CD14-positive monocyte (primary cell): Measurements from ENCODE around the gene FRS2. TPM values are rescaled to one million over a fixed set of nuclear protein-coding genes. Genes with fewer than 3 reads are reported as not detected.

Source experiments
- DNase-seq, 3 donors: peaks; one replicate each; pipeline ENCODE4 v3.0.0-alpha.2; 2011 to 2022
- H2AFZ ChIP-seq: 2 replicates; pipeline ENCODE4 v1.6.0; 2012; ENCODE audit warnings: mild to moderate bottlenecking, low read depth, low read length, inconsistent platforms; ENCODE audit not compliant: insufficient read depth, poor library complexity, severe bottlenecking
- H3K27ac ChIP-seq, 2 donors: 1 replicate in 1 of 2; 2 replicates in 1 of 2; pipeline ENCODE4 v1.5.1; 2012 to 2013; ENCODE audit warnings: low read length in 2 of 2, control low read depth in 1 of 2, inconsistent platforms in 1 of 2, low read depth in 1 of 2, mild to moderate bottlenecking in 1 of 2
- H3K27me3 ChIP-seq, 2 donors: one replicate each; pipeline versions ENCODE4 v1.6.0 to v1.6.1; 2011 to 2013; ENCODE audit warnings: low read length in 2 of 2; ENCODE audit not compliant: control insufficient read depth in 2 of 2, insufficient read depth in 2 of 2
- H3K36me3 ChIP-seq, 2 donors: replicated peaks in 1 of 2; 1 replicate in 1 of 2; 2 replicates in 1 of 2; pipeline versions ENCODE4 v1.5.1 to v1.6.1; 2012 to 2013; ENCODE audit warnings: low read length in 2 of 2, control low read depth in 1 of 2, inconsistent platforms in 1 of 2, mild to moderate bottlenecking in 1 of 2; ENCODE audit not compliant: insufficient read depth in 2 of 2, control insufficient read depth in 1 of 2
- H3K4me1 ChIP-seq, 2 donors: 1 replicate in 1 of 2; 2 replicates in 1 of 2; pipeline versions ENCODE4 v1.5.1 to v1.6.1; 2012 to 2013; ENCODE audit warnings: low read length in 2 of 2, control low read depth in 1 of 2, inconsistent platforms in 1 of 2, mild to moderate bottlenecking in 1 of 2, moderate library complexity in 1 of 2; ENCODE audit not compliant: insufficient read depth in 2 of 2, control insufficient read depth in 1 of 2
- H3K4me2 ChIP-seq: replicated peaks from 2 replicates; pipeline ENCODE3; 2012; ENCODE audit warnings: low read length, moderate library complexity, mild to moderate bottlenecking; ENCODE audit not compliant: poor library complexity, severe bottlenecking; ENCODE audit errors: extremely low read depth
- H3K4me3 ChIP-seq, 3 experiments: fragments of 200-600 bp in 1 of 3; sonication (generic) in 1 of 3; replicated peaks in 1 of 3; 1 replicate in 2 of 3; 2 replicates in 1 of 3; pipeline ENCODE4 v1.5.1; 2011 to 2013; ENCODE audit warnings: low read length in 3 of 3, mild to moderate bottlenecking in 3 of 3, control low read depth in 2 of 3, low read depth in 2 of 3, inconsistent platforms in 1 of 3, moderate library complexity in 1 of 3
- H3K79me2 ChIP-seq: 2 replicates; pipeline ENCODE4 v1.6.0; 2012; ENCODE audit warnings: mild to moderate bottlenecking, control low read depth, inconsistent platforms, low read length, moderate library complexity; ENCODE audit not compliant: insufficient read depth
- H3K9ac ChIP-seq: 2 replicates; pipeline ENCODE4 v1.6.0; 2017; ENCODE audit warnings: low read length, mild to moderate bottlenecking; ENCODE audit not compliant: insufficient read depth, poor library complexity, severe bottlenecking
- H3K9me3 ChIP-seq, 2 donors: replicated peaks in 1 of 2; 1 replicate in 1 of 2; 2 replicates in 1 of 2; pipeline versions ENCODE4 v1.5.1 to v1.6.1; 2012 to 2013; ENCODE audit warnings: low read length in 2 of 2, control low read depth in 1 of 2; ENCODE audit not compliant: control insufficient read depth in 1 of 2, insufficient read depth in 1 of 2
- H4K20me1 ChIP-seq: 2 replicates; pipeline ENCODE4 v1.6.0; 2012; ENCODE audit warnings: mild to moderate bottlenecking, low read length, control low read depth, moderate library complexity; ENCODE audit not compliant: insufficient read depth
- H3K27ac Mint-ChIP-seq, 7 donors: one replicate each; pipeline ENCODE4 v1.8.0; 2020; ENCODE audit warnings: mild to moderate bottlenecking in 7 of 7, mixed read lengths in 7 of 7, moderate library complexity in 6 of 7, inconsistent platforms in 2 of 7
- H3K27me3 Mint-ChIP-seq, 3 donors: one replicate each; pipeline ENCODE4 v1.8.0; 2021 to 2022; ENCODE audit warnings: low read depth in 3 of 3, mild to moderate bottlenecking in 3 of 3, mixed read lengths in 3 of 3, moderate library complexity in 3 of 3, inconsistent platforms in 1 of 3
- H3K36me3 Mint-ChIP-seq, 2 donors: one replicate each; pipeline ENCODE4 v1.8.0; 2020; ENCODE audit warnings: mixed read lengths in 2 of 2, inconsistent platforms in 1 of 2, mild to moderate bottlenecking in 1 of 2
- H3K4me1 Mint-ChIP-seq: one replicate; pipeline ENCODE4 v1.8.0; 2020; ENCODE audit warnings: mild to moderate bottlenecking, mixed read lengths
- H3K4me3 Mint-ChIP-seq, 2 donors: one replicate each; pipeline ENCODE4 v1.8.0; 2020; ENCODE audit warnings: mild to moderate bottlenecking in 2 of 2, mixed read lengths in 2 of 2, moderate library complexity in 1 of 2
- H3K9me3 Mint-ChIP-seq, 7 donors: one replicate each; pipeline ENCODE4 v1.8.0; 2020 to 2022; ENCODE audit warnings: mixed read lengths in 7 of 7, mild to moderate bottlenecking in 6 of 7, moderate library complexity in 6 of 7, inconsistent platforms in 2 of 7
- CTCF ChIP-seq: fragments of 200-600 bp; IDR thresholded peaks from one replicate; pipeline ENCODE4 v1.8.0; 2022; ENCODE audit warnings: antibody characterized with exemption, mild to moderate bottlenecking
- WGBS: methylation state at CpG from one replicate; pipeline ENCODE4 v1.1.5; 2013; ENCODE audit warnings: missing lambda C conversion rate; ENCODE audit not compliant: insufficient coverage; 5-methylcytosine and 5-hydroxymethylcytosine counted together
- intact Hi-C, 2 donors: fragments of 100-400 bp; cut with micrococcal nuclease; formaldehyde crosslinking; loops; one replicate each; pipeline versions ENCODE4 v1.15.0 to v1.15.1; 2023
- polyA plus RNA-seq, 3 donors: library from polyadenylated mRNA; depleted of rRNA in 1 of 3; unstranded in 2 of 3; stranded (reverse) in 1 of 3; fragments of 300-500 nt in 2 of 3; fragments of >200 nt in 1 of 3; fragmentation: Illumina TruSeq in 2 of 3; gene quantifications; 1 replicate in 2 of 3; 2 replicates in 1 of 3; pipeline ENCODE4 v1.2.3, GENCODE V29; 2012 to 2021

Gene FRS2
- polyA plus RNA-seq, 3 donors: 6.8 to 13.6 (median 13.0) TPM

GRCh38 chr12:69468237-69469026 is 1.8 kb upstream of the FRS2 start:
- H3K27ac Mint-ChIP-seq: peak overlapping the region in 2 of 7 donors; percentile 15 to 61
- H3K79me2 ChIP-seq: peaks cover 34% of the 10 kb centered on the region
- peaks cover 27 to 41% of the 10 kb centered on the region in 2 donors for H3K4me1 ChIP-seq
- H3K27me3 Mint-ChIP-seq: no peaks in the 10 kb centered on the region
- peaks cover 50% of the 10 kb centered on the region for H3K4me1 Mint-ChIP-seq
- peaks cover 0 to 3% of the 10 kb centered on the region in 2 donors for H3K36me3 Mint-ChIP-seq
- H3K27ac ChIP-seq: no peak overlapping the region
- peak overlapping the region; percentile 70 for H2AFZ ChIP-seq
- no peak overlapping the region for H3K4me2 ChIP-seq
- no peak overlapping the region for H3K4me3 Mint-ChIP-seq
- H3K27me3 ChIP-seq: no peaks in the 10 kb centered on the region
- peaks cover 0 to 2% (median 0%) of the 10 kb centered on the region in 7 donors for H3K9me3 Mint-ChIP-seq
- no peaks in the 10 kb centered on the region for H3K9me3 ChIP-seq
- no peak for DNase-seq
- no peak overlapping the region for H3K9ac ChIP-seq
- no peak for TF ChIP-seq CTCF
- H4K20me1 ChIP-seq: peaks cover 23% of the 10 kb centered on the region
- H3K36me3 ChIP-seq: no peaks in the 10 kb centered on the region
- WGBS: 100% methylated on average over 2 of the region's 7 CpGs
- intact Hi-C loops: no loop called here
- no peak overlapping the region for H3K4me3 ChIP-seq

- peak overlapping the region; percentile 85 for H3K4me2 ChIP-seq
- H3K4me1 ChIP-seq: peaks cover 27 to 41% of the 10 kb centered on the region in 2 donors
- H3K79me2 ChIP-seq: peaks cover 48% of the 10 kb centered on the region
- no peaks in the 10 kb centered on the region for H3K27me3 ChIP-seq
- no peak for TF ChIP-seq CTCF
- peak overlapping the region; percentile 39 to 93 for H3K27ac ChIP-seq
- H3K9ac ChIP-seq: peak overlapping the region; percentile 96
- H4K20me1 ChIP-seq: peaks cover 37% of the 10 kb centered on the region
- intact Hi-C loops: no loop called here
- Mint-ChIP-seq H3K36me3 (peaks cover 6 to 9% of the 10 kb centered on the region in 2 donors), H3K9me3 (peaks cover 0 to 2% (median 0%) of the 10 kb centered on the region in 7 donors), H3K4me1 (peaks cover 53% of the 10 kb centered on the region), H3K27me3 (no peaks in the 10 kb centered on the region), H3K4me3 (peak overlapping the region; percentile 97), H3K27ac (peak overlapping the region in 6 of 7 donors; percentile 94 to 98 (median 98))
- H3K4me3 ChIP-seq: peak overlapping the region; percentile 65 to 91 (median 79)
- H3K36me3 ChIP-seq: no peaks in the 10 kb centered on the region
- H3K9me3 ChIP-seq: no peaks in the 10 kb centered on the region
- DNase-seq: no peak
- WGBS: 16% methylated on average over 5 of the region's 10 CpGs
- peak overlapping the region; percentile 94 for H2AFZ ChIP-seq
Observed at GRCh38 chr12:69469854-69470188, 367 bp upstream of the FRS2 start.
